PFSK-1 (cell line): ENCODE measurements around the gene LIPM.

Experiments used
- FOXP2 ChIP-seq: optimal IDR thresholded peaks from 2 replicates; pipeline ENCODE3; 2011; ENCODE audit warnings: borderline replicate concordance, control low read depth, inconsistent platforms; ENCODE audit not compliant: insufficient read depth; ENCODE audit errors: extremely low read length, extremely low read depth
- POLR2AphosphoS5 ChIP-seq: IDR thresholded peaks from 2 replicates; pipeline ENCODE4 v1.6.1; 2012; ENCODE audit warnings: low read depth, mild to moderate bottlenecking, control low read depth, low read length, moderate library complexity
- REST ChIP-seq, 2 experiments: IDR thresholded peaks; 2 replicates each; pipeline versions ENCODE4 v1.6.1 to v1.8.0; 2011 to 2012; ENCODE audit warnings: low read depth in 2 of 2, low read length in 2 of 2, control low read depth in 1 of 2, inconsistent platforms in 1 of 2, mild to moderate bottlenecking in 1 of 2, moderate library complexity in 1 of 2; ENCODE audit not compliant: insufficient read depth in 1 of 2
- SIN3A ChIP-seq: IDR thresholded peaks from 2 replicates; pipeline ENCODE4 v1.6.1; 2012; ENCODE audit warnings: mild to moderate bottlenecking, low read length, moderate library complexity, borderline replicate concordance; ENCODE audit not compliant: insufficient read depth
- TAF1 ChIP-seq: IDR thresholded peaks from 2 replicates; pipeline ENCODE4 v1.6.1; 2012; ENCODE audit warnings: low read length, control low read depth, borderline replicate concordance; ENCODE audit not compliant: insufficient read depth

Gene LIPM

GRCh38 chr10:88826388-88826787 lies 23.9 kb downstream of the LIPM start:
- TF ChIP-seq SIN3A = no peak
- TF ChIP-seq POLR2AphosphoS5 = no peak
- TF ChIP-seq REST (IDR thresholded peaks at IDR 0.05; ENCODE audit: insufficient read depth in 1 of 2, low read depth in 2 of 2, low read length in 2 of 2) = no peak
- no peak for TF ChIP-seq TAF1
- no peak for TF ChIP-seq FOXP2

- TF ChIP-seq REST (IDR thresholded peaks at IDR 0.05; ENCODE audit: insufficient read depth in 1 of 2, low read depth in 2 of 2, low read length in 2 of 2) (no peak), SIN3A (no peak), TAF1 (no peak), FOXP2 (no peak), POLR2AphosphoS5 (no peak)
These were observed 25.1 kb downstream of the LIPM start for GRCh38 chr10:88827671-88828070.

- no peak for TF ChIP-seq FOXP2
- TF ChIP-seq SIN3A = no peak
- no peak for TF ChIP-seq POLR2AphosphoS5
- TF ChIP-seq REST (IDR thresholded peaks at IDR 0.05; ENCODE audit: insufficient read depth in 1 of 2, low read depth in 2 of 2, low read length in 2 of 2) = no peak
- TF ChIP-seq TAF1 = no peak
These were observed 25.8 kb downstream of the LIPM start for GRCh38 chr10:88828310-88828709.

GRCh38 chr10:88830643-88831268 lies 28.2 kb downstream of the LIPM start:
- no peak for TF ChIP-seq TAF1
- TF ChIP-seq POLR2AphosphoS5 = no peak
- no peak for TF ChIP-seq REST (IDR thresholded peaks at IDR 0.05; ENCODE audit: insufficient read depth in 1 of 2, low read depth in 2 of 2, low read length in 2 of 2)
- no peak for TF ChIP-seq FOXP2
- no peak for TF ChIP-seq SIN3A

- TF ChIP-seq FOXP2 (no peak), TAF1 (no peak), POLR2AphosphoS5 (no peak), REST (IDR thresholded peaks at IDR 0.05; ENCODE audit: insufficient read depth in 1 of 2, low read depth in 2 of 2, low read length in 2 of 2) (no peak), SIN3A (no peak)
These were observed 29.2 kb downstream of the LIPM start for GRCh38 chr10:88831709-88832108.
